Fibroblast of skin of left biceps (primary cell): ENCODE results near the gene ADAMTS3.

ENCODE experiments used
- DNase-seq, 2 experiments: peaks; one replicate each; pipeline ENCODE4 v3.0.0-alpha.2; 2013; ENCODE audit warnings: low read depth in 2 of 2

The ADAMTS3 gene

GRCh38 chr4:72295966-72296557 is 273.0 kb downstream of the ADAMTS3 start:
- DNase-seq = no peak

DNA sequence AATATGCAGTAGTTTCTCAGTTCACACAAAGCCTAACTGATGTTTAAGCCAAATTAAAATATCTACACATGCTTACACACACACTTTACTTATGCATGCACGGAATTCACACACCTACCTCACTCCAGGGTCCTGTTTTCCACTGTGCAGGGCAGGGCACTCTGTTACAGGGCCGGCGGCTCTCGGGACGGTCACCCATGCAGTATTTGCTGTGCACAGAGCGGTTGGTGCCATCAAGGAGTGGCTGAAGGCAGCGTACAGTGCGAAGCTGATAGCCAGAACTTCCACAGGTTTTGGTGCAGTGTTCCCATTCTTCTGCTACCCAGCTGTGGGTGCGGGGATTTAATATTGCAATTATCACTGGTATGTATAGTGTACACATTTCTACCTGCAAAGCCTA is 278.3 kb downstream of the ADAMTS3 start:
- no peak for DNase-seq

DNA sequence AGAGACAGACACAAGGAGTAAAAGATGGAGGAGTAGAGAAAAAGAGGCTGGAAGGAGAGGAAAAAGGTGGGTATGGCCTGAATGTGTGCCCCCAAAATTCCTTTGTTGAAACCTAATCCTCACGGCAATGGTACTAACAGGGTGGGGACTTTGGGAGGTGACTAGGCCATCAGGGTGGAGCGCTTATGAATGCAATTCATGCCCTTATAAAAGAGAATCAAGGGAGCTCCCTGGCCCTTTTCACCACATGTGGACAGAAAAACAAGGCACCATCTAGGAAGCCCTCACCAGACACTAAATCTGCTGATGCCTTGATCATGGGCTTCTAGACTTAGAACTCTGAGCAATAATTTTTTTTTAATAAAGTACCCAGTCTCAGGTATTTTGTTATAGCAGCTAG is 282.1 kb downstream of the ADAMTS3 start:
- DNase-seq = no peak

GRCh38 chr4:72286185-72286584 is 282.8 kb downstream of the ADAMTS3 start:
- no peak for DNase-seq

DNA sequence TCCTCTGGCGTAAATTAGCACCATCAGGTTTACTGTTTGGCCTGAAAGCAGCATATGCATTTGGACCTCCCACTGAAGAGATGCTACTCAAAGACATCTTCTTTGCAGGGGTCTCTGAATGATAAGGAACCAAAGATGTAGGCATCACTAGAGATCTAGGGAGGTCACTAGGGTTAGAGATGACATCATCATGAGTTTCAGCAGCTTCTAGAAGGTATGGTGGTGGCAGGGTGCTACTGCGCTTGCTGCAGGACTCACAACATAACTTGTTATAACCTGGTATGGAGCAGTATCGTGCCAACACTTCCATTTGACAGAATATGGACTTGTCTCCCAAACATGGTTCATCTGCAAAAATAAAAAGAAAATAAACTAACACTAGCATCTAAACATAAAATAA is 285.7 kb downstream of the ADAMTS3 start:
- no peak for DNase-seq

DNA sequence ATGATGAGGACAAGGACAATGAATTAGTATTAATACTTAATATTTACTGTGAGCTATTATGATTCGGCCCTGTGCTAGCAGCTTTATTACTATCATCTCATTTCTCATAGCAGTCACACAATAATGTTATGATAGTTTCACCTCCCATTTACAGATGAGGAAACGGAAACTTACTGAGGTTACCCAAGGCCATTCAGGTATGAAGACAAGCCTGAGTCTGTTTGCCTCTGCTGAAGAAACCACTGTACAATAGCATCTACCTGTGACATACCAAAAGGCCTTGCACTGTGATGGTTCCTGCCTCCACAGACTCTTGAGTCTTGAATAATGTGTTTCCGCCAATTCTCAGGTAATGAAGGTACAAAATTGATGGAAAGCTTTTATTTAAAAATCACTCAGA is 288.8 kb downstream of the ADAMTS3 start:
- no peak for DNase-seq

GRCh38 chr4:72275381-72275780 is 293.6 kb downstream of the ADAMTS3 start:
- DNase-seq = no peak

DNA sequence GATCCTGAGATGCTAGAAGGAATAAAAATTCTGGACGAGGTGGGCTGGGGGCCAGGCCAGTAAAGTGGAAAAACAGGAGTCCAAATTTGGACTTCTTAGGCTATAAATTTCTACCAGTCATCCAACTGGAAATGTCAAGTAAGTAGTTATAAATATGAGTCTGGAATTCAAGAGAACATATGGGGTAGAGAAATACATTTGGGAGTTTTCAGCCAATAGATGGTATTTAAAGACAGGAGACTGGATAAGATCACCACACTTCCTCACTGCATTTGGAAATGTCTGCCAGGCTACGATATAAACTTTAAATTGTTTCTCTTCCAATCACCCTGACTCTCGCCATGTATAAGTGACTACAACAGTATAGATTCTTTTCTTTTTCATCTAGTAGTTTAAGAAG is 294.8 kb downstream of the ADAMTS3 start:
- no peak for DNase-seq

- DNase-seq = no peak
Measured at GRCh38 chr4:72255269-72255668, 313.8 kb downstream of the ADAMTS3 start.

- DNase-seq = no peak
Measured at GRCh38 chr4:72243641-72244040, 325.4 kb downstream of the ADAMTS3 start.

DNA sequence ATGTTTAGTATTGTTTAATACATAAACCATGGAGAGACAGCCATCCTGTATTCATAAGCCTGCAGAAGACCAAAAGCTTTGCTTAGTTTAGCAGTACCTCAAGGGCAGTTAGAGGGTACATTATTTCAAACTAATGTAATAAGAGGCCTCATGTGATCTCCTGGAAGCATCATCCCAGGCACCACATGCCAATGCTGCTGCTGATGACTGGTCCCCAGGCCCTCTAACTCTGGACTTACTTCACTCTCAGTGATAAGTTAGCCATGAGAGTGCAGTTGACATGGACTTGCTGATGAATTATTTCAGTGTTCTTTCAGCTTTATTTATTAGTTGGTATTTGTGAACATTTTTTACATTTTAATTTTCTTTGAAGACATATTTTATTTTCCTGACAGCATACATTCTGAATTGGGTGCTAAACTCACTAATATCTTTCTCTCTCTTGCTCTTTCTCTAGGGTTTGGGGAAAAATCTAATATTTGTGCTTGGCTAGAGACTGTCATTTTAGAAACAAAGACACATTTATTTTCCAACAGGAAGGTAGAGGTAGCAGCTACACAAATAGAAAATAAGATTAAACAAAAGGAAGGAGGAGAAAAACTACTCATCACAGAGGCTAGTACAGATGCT is 329.4 kb downstream of the ADAMTS3 start:
- DNase-seq = no peak
